HG02870 (cell line): ENCODE measurements around the gene KIAA1671.
"Not testable (repeated sequence)": the region's sequence is repeated elsewhere in the genome, so short reads cannot be mapped to it uniquely, and the experiment has no call there.

Experiments used
- ATAC-seq: cut with Tn5 transposase; IDR thresholded peaks from one replicate; pipeline ENCODE4 v1.9.1; 2021; ENCODE audit warnings: mild to moderate bottlenecking, moderate library complexity; ENCODE audit not compliant: unreplicated experiment

Gene KIAA1671

GRCh38 chr22:25183949-25184619 lies 231.6 kb downstream of the KIAA1671 start:
- ATAC-seq: no peak

DNA sequence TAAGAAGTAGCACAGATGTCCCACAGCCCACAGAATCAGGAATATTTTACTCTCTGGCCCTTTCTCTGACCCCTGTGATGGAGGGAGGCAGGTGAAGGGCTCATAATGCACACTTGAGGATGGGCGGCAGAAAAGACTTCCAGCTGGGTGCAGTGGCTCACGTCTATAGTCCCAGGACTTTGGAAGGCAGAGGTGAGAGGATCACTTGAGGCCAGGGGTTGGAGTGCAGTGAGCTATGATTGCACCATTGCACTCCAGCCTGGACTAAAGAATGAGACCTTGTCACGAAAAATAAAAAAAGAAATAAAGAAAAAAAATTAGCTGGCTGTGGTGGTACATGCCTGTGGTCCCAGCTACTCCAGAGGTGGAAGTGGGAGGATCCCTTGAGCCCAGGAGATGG lies 233.6 kb downstream of the KIAA1671 start:
- ATAC-seq: no peak

DNA sequence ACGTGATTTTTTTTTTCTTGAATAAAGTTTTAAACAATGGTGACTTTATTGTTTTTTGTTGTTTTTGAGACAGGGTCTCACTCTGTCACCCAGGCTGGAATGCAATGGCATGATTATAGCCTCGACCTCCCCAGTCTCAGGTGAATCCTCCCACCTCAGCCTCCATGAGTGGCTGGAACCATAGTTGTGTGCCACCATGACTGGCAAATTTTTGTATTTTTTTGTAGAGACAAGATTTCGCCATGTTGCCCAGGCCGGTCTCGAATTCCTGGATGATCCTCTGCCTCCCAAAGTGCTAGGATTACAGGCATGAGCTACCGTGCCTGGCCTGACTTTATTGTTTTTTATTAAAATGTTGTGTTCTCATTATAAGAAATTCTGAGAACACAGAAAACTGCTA lies 235.0 kb downstream of the KIAA1671 start:
- ATAC-seq: no peak

- no peak for ATAC-seq
Measured at GRCh38 chr22:25192406-25192805, 239.9 kb downstream of the KIAA1671 start.

DNA sequence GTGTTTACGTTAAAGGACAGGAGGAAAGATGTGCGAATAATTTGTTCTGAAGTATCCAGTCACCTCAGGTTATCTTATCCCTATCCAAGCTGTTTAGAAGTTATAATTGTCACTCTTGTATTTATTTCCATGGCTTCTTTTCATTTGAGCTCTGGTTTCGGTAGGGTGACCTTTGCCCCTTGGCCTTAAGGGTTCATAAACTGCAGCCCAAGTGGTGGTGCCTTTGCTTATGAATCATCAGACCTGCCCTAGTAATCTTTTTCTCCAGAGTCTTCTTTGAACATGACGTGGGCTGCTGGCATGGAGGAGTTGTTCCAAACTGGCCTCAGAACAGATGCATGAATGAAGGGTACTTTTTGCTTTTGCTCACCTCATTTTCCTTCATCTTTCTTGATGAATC lies 240.6 kb downstream of the KIAA1671 start:
- no peak for ATAC-seq

DNA sequence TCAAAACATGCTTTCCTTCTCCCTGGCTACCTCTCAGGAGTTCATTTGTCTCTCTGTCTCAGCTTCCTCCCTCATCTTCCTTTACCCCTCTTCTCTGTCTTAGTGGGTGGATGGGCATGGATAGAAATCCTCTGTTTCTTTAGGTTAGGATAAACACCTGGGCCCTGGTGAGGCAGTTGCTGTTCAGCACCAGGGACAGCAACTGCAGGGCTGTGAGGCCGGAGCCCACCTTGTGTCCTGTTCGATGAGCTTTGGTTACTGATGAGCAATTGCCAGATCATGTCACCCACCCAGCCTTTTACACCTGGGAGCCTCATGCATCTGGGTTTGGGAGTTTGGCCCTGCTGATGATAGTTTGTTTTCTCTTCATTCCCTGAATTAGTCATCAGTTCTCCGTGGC lies 241.0 kb downstream of the KIAA1671 start:
- no peak for ATAC-seq

DNA sequence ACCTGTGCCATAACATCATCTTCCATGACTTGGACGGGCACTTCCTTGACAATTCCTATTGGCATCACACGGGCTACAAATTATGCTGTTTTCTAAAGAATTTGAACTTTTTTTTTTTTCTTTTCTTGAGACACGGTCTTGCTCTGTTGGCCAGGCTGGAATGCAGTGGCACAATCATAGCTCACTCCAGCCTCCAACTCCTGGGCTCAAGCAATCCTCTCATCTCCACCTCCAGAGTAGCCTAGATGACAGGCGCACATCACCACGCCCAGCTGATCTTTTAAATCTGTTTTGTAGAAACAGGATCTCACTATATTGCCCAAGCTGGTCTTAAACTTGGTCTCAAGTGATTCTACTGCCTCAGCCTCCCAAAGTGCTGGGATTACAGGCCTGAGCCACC lies 243.8 kb downstream of the KIAA1671 start:
- no peak for ATAC-seq

GRCh38 chr22:25197340-25197739 lies 244.8 kb downstream of the KIAA1671 start:
- ATAC-seq: no peak

DNA sequence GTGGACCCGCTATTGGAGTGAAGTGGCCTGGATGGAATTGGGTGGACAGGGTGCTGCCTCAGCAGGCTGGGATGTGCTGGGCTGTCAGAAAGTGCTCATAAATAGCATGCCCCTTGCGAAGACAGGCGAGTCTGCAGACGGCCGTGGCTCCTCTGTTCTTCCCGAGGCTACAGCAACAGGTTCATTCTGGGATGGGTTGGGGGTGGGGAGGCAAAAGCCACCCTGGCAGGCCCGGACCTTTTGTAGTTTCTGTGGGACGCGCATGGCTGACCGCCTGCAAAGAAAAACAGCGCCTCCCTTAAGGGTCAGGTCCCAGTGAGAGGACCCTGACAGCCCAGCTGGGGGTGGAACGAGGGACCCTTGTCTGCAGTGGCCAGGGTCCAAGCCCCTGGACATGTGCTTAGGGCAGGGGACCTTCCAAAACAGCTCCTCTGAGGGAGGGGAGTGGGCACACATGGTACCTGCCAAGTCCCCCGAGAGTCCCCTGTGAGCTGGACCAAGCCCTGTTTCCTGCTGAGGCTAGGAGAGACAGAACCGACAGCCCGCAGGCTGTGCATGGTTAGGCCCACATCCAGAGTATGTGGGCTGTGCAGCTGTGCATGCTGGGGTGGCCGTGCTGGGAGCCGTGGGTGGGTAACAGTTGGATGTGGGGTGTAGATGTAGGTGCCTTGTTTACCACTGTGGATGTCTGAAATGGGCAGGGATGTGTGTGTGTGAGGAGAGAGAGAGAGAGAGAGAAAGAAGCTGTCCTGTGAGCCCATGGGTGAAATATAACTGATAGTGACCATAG lies 247.4 kb downstream of the KIAA1671 start, which contains the start of gene CRYBB3:
TSS of gene CRYBB3 (plus strand) at position 128 of the 790 bp plus-strand sequence. CDS start 1,539 bp downstream, outside the sequence.
- ATAC-seq: no peak

DNA sequence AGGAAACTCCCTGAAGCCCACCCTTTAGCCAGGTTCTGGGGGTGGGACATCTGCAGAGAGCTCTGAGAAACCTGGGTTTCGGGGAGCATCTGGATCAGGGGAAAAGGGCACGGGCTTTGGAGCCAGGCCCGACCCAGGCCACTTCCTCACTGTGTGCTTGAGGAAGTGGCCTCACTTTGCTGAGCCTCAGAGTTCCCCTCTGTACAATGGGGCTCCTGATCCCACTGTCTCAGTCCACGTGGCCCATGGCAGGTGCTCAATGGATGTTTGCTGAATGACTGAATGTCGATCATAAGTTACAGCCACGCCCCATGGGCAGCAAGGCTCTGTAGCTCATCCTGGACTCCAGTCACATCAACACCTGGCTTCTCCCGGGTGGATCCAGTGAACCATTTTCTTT lies 248.5 kb downstream of the KIAA1671 start:
- no peak for ATAC-seq

DNA sequence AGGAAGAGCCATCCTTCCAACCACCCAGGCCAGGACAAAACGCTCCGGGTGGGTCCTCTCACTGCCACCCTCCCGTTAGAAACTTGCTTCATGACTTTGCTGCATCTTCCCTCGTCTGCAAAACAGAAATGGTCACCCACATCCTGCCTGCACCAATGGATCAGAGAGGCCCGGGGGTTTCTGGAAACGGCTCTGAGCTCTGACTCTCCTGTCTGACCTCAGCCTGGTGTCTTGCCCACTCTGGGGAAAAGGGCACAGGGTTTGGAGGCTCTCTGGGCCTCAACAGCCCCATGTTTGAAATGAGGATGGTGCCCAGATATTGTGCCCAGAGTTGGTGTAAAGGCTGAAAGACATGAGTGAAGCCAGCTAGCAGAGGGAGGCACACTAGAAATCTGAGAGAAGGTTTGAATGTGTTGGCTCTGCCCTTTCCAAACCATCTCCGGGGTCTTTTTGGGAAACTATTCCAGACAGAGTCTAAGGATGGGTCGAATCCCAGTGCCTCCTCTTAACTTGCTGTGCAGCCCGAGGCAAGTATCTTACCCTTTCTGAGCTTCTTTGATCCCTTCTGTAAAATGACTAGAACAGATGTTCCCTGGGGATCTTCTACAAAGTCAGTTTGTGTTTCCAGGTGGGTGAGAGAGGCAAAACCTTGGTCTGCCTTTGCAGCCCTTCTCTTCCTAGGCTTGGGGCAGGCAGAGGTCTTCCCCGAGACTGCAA lies 249.2 kb downstream of the KIAA1671 start:
- no peak for ATAC-seq

- no peak for ATAC-seq
Measured at GRCh38 chr22:25202290-25202921, 249.9 kb downstream of the KIAA1671 start.

- no peak for ATAC-seq
Measured at GRCh38 chr22:25203082-25203481, 250.6 kb downstream of the KIAA1671 start.

GRCh38 chr22:25204547-25204946 lies 252.0 kb downstream of the KIAA1671 start:
- ATAC-seq: not testable (repeated sequence)

DNA sequence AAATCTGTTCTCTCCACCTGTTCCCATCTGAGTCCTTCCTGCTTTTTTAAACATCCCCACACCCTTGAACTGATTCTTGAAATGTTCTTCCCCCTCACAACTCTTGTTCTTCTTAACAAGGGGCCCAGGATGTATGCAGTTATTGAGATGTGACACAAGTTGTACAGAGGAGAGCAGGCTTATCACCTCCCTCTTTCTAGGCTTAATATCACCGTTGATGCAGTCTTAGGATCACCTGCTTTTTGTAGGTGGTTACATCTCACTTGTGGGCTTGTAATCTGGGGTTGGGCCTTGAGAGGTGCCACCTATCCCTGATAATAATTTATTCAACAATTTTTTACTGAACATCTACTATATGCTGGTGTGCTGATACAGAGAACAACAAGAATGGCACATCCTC lies 253.3 kb downstream of the KIAA1671 start:
- ATAC-seq: no peak

DNA sequence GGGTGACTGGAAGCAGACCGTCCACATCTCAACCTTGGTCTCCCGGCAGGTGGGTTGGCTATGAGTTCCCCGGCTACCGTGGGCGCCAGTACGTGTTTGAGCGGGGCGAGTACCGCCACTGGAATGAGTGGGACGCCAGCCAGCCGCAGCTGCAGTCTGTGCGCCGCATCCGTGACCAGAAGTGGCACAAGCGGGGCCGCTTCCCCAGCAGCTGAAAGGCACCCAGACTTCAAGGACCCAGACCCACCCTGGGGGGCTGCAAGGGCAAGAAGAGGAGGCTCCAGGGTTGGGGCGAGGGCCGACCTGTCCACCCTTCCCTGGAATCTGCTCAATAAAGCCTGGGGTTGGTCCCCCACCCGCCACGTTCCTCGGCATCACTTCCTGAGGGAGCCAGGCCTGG lies 254.5 kb downstream of the KIAA1671 start:
- ATAC-seq: no peak

DNA sequence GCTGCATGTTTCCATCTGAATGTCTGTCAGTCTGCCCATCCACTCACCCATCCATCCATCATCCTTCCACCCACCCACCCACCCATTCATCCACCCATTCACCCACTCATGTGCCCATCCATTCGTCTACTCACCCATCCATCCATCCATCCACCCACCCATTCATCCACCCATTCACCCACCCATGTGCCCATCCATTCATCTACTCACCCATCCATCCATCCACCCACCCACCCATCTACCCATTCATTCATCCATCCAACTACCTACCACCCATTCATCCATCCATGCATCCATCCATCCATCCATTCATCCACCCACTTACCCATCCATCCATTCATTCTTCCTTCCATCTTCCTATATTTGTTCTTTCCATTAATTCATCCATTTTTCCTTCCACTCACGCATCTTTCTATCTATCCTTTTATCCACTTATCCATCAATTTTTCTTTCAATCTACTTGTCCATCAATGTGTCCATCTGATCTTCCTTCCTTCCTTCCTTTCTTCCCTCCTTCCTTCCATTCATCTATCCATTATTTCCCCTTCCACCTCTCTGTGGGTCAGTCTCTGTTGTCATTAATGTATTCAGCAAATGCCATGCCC lies 255.1 kb downstream of the KIAA1671 start:
- ATAC-seq: no peak

DNA sequence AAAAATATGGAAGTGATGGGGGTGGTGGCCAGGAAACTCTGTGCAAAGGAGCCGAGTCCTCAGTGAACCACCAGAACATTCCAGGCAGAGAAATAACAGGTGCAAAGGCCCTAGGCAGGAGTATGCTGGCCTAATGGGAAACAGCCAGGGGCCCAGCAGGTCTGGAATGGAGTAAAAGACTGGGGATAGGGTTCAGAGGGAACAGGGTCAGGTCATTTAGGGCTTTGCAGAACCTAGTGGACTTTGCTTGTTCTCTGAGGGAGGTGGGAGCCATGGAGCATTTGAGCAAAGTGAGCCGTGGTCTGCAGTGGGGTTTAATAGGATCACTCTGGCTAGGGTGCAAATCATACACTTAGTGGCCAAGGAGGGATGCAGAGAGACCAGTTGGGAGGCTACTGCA lies 255.8 kb downstream of the KIAA1671 start:
- ATAC-seq: no peak

- no peak for ATAC-seq
Measured at GRCh38 chr22:25208743-25209505, 256.4 kb downstream of the KIAA1671 start.

GRCh38 chr22:25210793-25211192 lies 258.3 kb downstream of the KIAA1671 start:
- no peak for ATAC-seq
